Measurements from ENCODE around the gene MCF2L2.
"Not testable (repeated sequence)": the region's sequence is repeated elsewhere in the genome, so short reads cannot be mapped to it uniquely, and the experiment has no call there.

The MCF2L2 gene

GRCh38 chr3:183233966-183234365 lies 194.5 kb downstream of the MCF2L2 start:
- DNase-seq (ENCODE audit: low spot score): no peak

- no peak for DNase-seq (ENCODE audit: low spot score)
Observed at GRCh38 chr3:183230826-183231225, 197.6 kb downstream of the MCF2L2 start.

- not testable (repeated sequence) for DNase-seq (ENCODE audit: low spot score)
Observed at GRCh38 chr3:183230251-183230650, 198.2 kb downstream of the MCF2L2 start.

GRCh38 chr3:183229178-183229577 lies 199.2 kb downstream of the MCF2L2 start:
- no peak for DNase-seq (ENCODE audit: low spot score)

GRCh38 chr3:183227586-183227985 lies 200.8 kb downstream of the MCF2L2 start:
- DNase-seq (ENCODE audit: low spot score): no peak

GRCh38 chr3:183226333-183226890 lies 202.0 kb downstream of the MCF2L2 start:
- DNase-seq (ENCODE audit: low spot score): peak; percentile 40

GRCh38 chr3:183224180-183224970 lies 204.0 kb downstream of the MCF2L2 start:
- no peak for DNase-seq (ENCODE audit: low spot score)

GRCh38 chr3:183222631-183223235 lies 205.7 kb downstream of the MCF2L2 start:
- no peak for DNase-seq (ENCODE audit: low spot score)

GRCh38 chr3:183220828-183221227 lies 207.6 kb downstream of the MCF2L2 start:
- no peak for DNase-seq (ENCODE audit: low spot score)

GRCh38 chr3:183218826-183219225 lies 209.6 kb downstream of the MCF2L2 start:
- DNase-seq (ENCODE audit: low spot score): no peak

GRCh38 chr3:183217548-183218332 lies 210.7 kb downstream of the MCF2L2 start:
- no peak for DNase-seq (ENCODE audit: low spot score)

GRCh38 chr3:183215591-183216202 lies 212.7 kb downstream of the MCF2L2 start:
- DNase-seq (ENCODE audit: low spot score): no peak

GRCh38 chr3:183214277-183214612 lies 214.2 kb downstream of the MCF2L2 start:
- no peak for DNase-seq (ENCODE audit: low spot score)

GRCh38 chr3:183213415-183214276 lies 214.8 kb downstream of the MCF2L2 start:
- DNase-seq (ENCODE audit: low spot score): no peak

GRCh38 chr3:183212565-183212964 lies 215.9 kb downstream of the MCF2L2 start:
- DNase-seq (ENCODE audit: low spot score): no peak

- no peak for DNase-seq (ENCODE audit: low spot score)
Observed at GRCh38 chr3:183212096-183212495, 216.3 kb downstream of the MCF2L2 start.

GRCh38 chr3:183211352-183211751 lies 217.1 kb downstream of the MCF2L2 start:
- DNase-seq (ENCODE audit: low spot score): peak; percentile 9

- DNase-seq (ENCODE audit: low spot score): peak; percentile 49
Observed at GRCh38 chr3:183210862-183211341, 217.5 kb downstream of the MCF2L2 start.

GRCh38 chr3:183210341-183210740 lies 218.1 kb downstream of the MCF2L2 start:
- no peak for DNase-seq (ENCODE audit: low spot score)

GRCh38 chr3:183208800-183209199 lies 219.6 kb downstream of the MCF2L2 start:
- DNase-seq (ENCODE audit: low spot score): no peak

- DNase-seq (ENCODE audit: low spot score): no peak
Observed at GRCh38 chr3:183208260-183208659, 220.2 kb downstream of the MCF2L2 start.

Measured in kidney tubule cell (primary cell).